Measurements from ENCODE around the gene ACOX2.

ACOX2 gene

GRCh38 chr3:58536501-58537411 is at the start of gene ACOX2:
Gene ACOX2 (minus strand): TSS chr3:58537190. CDS start chr3:58535106, 2,084 bp downstream.
- no peak for DNase-seq (ENCODE audit: low read depth in 2 of 2)

GRCh38 chr3:58585994-58586393 is 49.0 kb upstream of the ACOX2 start:
- DNase-seq (ENCODE audit: low read depth in 2 of 2), result no peak

GRCh38 chr3:58585005-58585786 is 48.2 kb upstream of the ACOX2 start:
- DNase-seq (ENCODE audit: low read depth in 2 of 2), result peak; percentile 29 to 32

GRCh38 chr3:58584690-58585004 is 47.7 kb upstream of the ACOX2 start:
- DNase-seq (ENCODE audit: low read depth in 2 of 2), result no peak

- DNase-seq (ENCODE audit: low read depth in 2 of 2), result no peak
These were observed 44.5 kb upstream of the ACOX2 start for GRCh38 chr3:58581328-58582091.

GRCh38 chr3:58580826-58581327 is 43.9 kb upstream of the ACOX2 start:
- DNase-seq (ENCODE audit: low read depth in 2 of 2), result no peak

- DNase-seq (ENCODE audit: low read depth in 2 of 2), result no peak
These were observed 41.9 kb upstream of the ACOX2 start for GRCh38 chr3:58578873-58579272.

GRCh38 chr3:58577269-58577821 is 40.4 kb upstream of the ACOX2 start, which contains the start of gene FAM107A:
Gene FAM107A (minus strand): TSS chr3:58577391. CDS start chr3:58569860, 7,531 bp downstream.
- no peak for DNase-seq (ENCODE audit: low read depth in 2 of 2)

- DNase-seq (ENCODE audit: low read depth in 2 of 2), result no peak
These were observed 39.7 kb upstream of the ACOX2 start for GRCh38 chr3:58576716-58577115.

GRCh38 chr3:58575971-58576652 is 39.1 kb upstream of the ACOX2 start:
- no peak for DNase-seq (ENCODE audit: low read depth in 2 of 2)

- no peak for DNase-seq (ENCODE audit: low read depth in 2 of 2)
These were observed 37.7 kb upstream of the ACOX2 start for GRCh38 chr3:58574682-58575081.

GRCh38 chr3:58574106-58574505 is 37.1 kb upstream of the ACOX2 start:
- no peak for DNase-seq (ENCODE audit: low read depth in 2 of 2)

GRCh38 chr3:58573640-58574039 is 36.6 kb upstream of the ACOX2 start:
- no peak for DNase-seq (ENCODE audit: low read depth in 2 of 2)

- DNase-seq (ENCODE audit: low read depth in 2 of 2), result no peak
These were observed 35.7 kb upstream of the ACOX2 start for GRCh38 chr3:58572634-58573230.

- DNase-seq (ENCODE audit: low read depth in 2 of 2), result no peak
These were observed 35.1 kb upstream of the ACOX2 start for GRCh38 chr3:58572013-58572633.

- DNase-seq (ENCODE audit: low read depth in 2 of 2), result no peak
These were observed 33.9 kb upstream of the ACOX2 start for GRCh38 chr3:58570851-58571250.

- DNase-seq (ENCODE audit: low read depth in 2 of 2), result no peak
These were observed 32.5 kb upstream of the ACOX2 start for GRCh38 chr3:58569287-58570001.

GRCh38 chr3:58568572-58569286 is 31.7 kb upstream of the ACOX2 start:
- peak; percentile 68 to 72 for DNase-seq (ENCODE audit: low read depth in 2 of 2)

- DNase-seq (ENCODE audit: low read depth in 2 of 2), result no peak
These were observed 30.2 kb upstream of the ACOX2 start for GRCh38 chr3:58567251-58567515.

All from stimulated activated CD4-positive, alpha-beta T cell treated with anti-CD3 and anti-CD28 coated beads, Interleukin-1b, Interleukin-23, amount 100 ng/mL, for 4 hours (primary cell).